ENCODE results near the gene CYP2A7.
"Not testable (repeated sequence)": the region's sequence is repeated elsewhere in the genome, so short reads cannot be mapped to it uniquely, and the experiment has no call there.

GRCh38 chr19:40838477-40838876 lies 43.6 kb downstream of the CYP2A7 start:
- TF ChIP-seq, protein P1, sequence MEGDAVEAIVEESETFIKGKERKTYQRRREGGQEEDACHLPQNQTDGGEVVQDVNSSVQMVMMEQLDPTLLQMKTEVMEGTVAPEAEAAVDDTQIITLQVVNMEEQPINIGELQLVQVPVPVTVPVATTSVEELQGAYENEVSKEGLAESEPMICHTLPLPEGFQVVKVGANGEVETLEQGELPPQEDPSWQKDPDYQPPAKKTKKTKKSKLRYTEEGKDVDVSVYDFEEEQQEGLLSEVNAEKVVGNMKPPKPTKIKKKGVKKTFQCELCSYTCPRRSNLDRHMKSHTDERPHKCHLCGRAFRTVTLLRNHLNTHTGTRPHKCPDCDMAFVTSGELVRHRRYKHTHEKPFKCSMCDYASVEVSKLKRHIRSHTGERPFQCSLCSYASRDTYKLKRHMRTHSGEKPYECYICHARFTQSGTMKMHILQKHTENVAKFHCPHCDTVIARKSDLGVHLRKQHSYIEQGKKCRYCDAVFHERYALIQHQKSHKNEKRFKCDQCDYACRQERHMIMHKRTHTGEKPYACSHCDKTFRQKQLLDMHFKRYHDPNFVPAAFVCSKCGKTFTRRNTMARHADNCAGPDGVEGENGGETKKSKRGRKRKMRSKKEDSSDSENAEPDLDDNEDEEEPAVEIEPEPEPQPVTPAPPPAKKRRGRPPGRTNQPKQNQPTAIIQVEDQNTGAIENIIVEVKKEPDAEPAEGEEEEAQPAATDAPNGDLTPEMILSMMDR (IDR thresholded peaks at IDR 0.05) = not testable (repeated sequence)
- not testable (repeated sequence) for TF ChIP-seq EZH2 (IDR thresholded peaks at IDR 0.05; ENCODE audit: borderline replicate concordance, insufficient read depth, low read depth, low read length, poor library complexity, severe bottlenecking)
